Gastroesophageal sphincter (tissue), 4 donors: ENCODE results near the gene WDR83. TPM values are rescaled to one million over a fixed set of nuclear protein-coding genes. Genes with fewer than 3 reads are reported as not detected.
A peak's percentile ranks its signal among the peaks of the same experiment; 100 is the strongest.
"Not testable (repeated sequence)": the region's sequence is repeated elsewhere in the genome, so short reads cannot be mapped to it uniquely, and the experiment has no call there.

Experiments
- ATAC-seq: fragments of 150-250 bp; one replicate; pipeline ENCODE4 v1.9.1; 2016; ENCODE audit warnings: mild to moderate bottlenecking, moderate library complexity
- H3K27ac ChIP-seq, 4 donors: fragments of 200-600 bp; sonication (generic) in 3 of 4; 1 replicate in 3 of 4; 2 replicates in 1 of 4; pipeline ENCODE4 v1.5.1; 2016 to 2019
- H3K27me3 ChIP-seq: fragments of 200-600 bp; sonication (generic); one replicate; pipeline ENCODE4 v1.5.1; 2019
- H3K36me3 ChIP-seq, 2 donors: fragments of 200-600 bp; sonication (generic); one replicate each; pipeline ENCODE4 v1.5.1; 2019; ENCODE audit warnings: control low read depth in 1 of 2
- H3K4me1 ChIP-seq, 3 donors: fragments of 200-600 bp; sonication (generic); 1 replicate in 2 of 3; 2 replicates in 1 of 3; pipeline ENCODE4 v1.5.1; 2016 to 2019; ENCODE audit warnings: control low read depth in 2 of 3
- H3K4me3 ChIP-seq, 2 donors: fragments of 200-600 bp; sonication (generic); one replicate each; pipeline ENCODE4 v1.5.1; 2019; ENCODE audit warnings: mild to moderate bottlenecking in 1 of 2, moderate library complexity in 1 of 2
- H3K9me3 ChIP-seq, 3 donors: fragments of 200-600 bp; sonication (generic); one replicate each; pipeline ENCODE4 v1.5.1; 2017 to 2019; ENCODE audit warnings: control low read depth in 2 of 3
- EP300 ChIP-seq: sonication (generic); formaldehyde crosslinking; IDR thresholded peaks from one replicate; pipeline ENCODE4 v1.6.1; 2017; ENCODE audit warnings: antibody characterized with exemption, mild to moderate bottlenecking
- POLR2A ChIP-seq, 2 donors: fragments of 450-650 bp; IDR thresholded peaks; one replicate each; pipeline ENCODE4 v1.6.1; 2017; ENCODE audit warnings: antibody characterized with exemption in 2 of 2, mild to moderate bottlenecking in 2 of 2, moderate library complexity in 1 of 2
- POLR2AphosphoS5 ChIP-seq: sonication (generic); formaldehyde crosslinking; IDR thresholded peaks from one replicate; pipeline ENCODE4 v1.6.1; 2017; ENCODE audit warnings: antibody characterized with exemption
- WGBS, 2 donors: methylation state at CpG; one replicate each; pipeline ENCODE4 v1.1.5; 2018; ENCODE audit warnings: low coverage in 1 of 2; 5-methylcytosine and 5-hydroxymethylcytosine counted together
- total RNA-seq, 4 donors: library from RNA; depleted of rRNA; stranded (reverse); fragments of >200 nt; gene quantifications; one replicate each; pipeline ENCODE4 v1.1.0, GENCODE V29; 2016
- TF ChIP-seq, protein P1 (sequence below), 4 experiments: fragments of 200-600 bp in 2 of 4; fragments of 450-650 bp in 2 of 4; sonication (generic) in 1 of 4; IDR thresholded peaks; one replicate each; pipeline ENCODE4 v1.5.1; 2017 to 2019; ENCODE audit warnings: antibody characterized with exemption in 4 of 4, mild to moderate bottlenecking in 2 of 4, moderate library complexity in 2 of 4

Gene WDR83
- 10 to 100 TPM in 3 of 4 donors, 1 to 10 TPM in 1; 8.8 to 19.8 (median 15.5) TPM for total RNA-seq

DNA sequence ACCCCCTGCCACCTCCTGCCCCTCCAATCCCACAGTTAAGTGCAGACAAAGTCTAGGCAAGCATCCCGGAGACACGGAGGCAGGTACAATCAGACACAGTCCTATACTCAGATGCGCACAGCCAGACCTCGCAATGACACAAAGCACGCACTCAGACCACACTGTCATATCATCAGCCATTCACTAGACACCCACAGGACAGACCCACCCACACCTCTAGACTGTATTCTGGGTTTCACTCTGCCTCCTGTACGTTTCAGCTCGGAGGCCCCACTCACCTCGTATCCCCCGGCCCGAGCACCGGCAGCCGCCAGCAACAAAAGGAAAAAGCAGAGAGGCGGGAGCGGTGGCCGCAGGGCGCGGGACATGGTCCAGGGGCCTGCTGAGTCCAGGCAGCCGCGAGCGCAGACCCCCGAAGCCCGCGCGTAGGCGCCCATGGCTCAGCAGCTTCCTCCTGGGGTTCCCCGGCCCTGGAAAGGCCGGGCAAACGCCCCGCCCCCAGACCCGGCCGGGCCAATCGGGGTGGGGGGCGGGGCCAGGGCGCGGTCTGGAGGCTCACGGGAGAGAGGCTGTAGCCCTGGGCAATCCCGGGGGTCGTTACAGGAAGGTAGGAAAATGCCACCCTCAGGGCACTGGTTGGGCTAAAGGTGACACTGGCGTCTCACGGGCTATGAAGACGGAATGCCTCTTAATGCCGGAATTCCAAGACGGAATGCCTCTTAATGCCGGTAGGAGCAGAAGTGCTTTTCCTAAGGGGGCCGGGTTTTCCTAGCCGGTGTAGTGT is at the start of gene WDR83, which contains the start of gene MAN2B1:
WDR83 (plus strand) TSS at position 543 of the 784 bp plus-strand sequence. CDS start 2,984 bp downstream, outside the sequence.
MAN2B1 (minus strand) TSS at position 478 of the 784 bp plus-strand sequence; CDS start at position 437, 41 bp downstream.
- H3K27me3 ChIP-seq, result no peaks in the 10 kb centered on the region
- peaks cover 0 to 62% (median 35%) of the 10 kb centered on the region in 3 donors for H3K4me1 ChIP-seq
- WGBS, 2 donors, result 0 to 5% methylated on average over 7 to 11 of the region's 46 CpGs

GRCh38 chr19:12617646-12618045 is 49.0 kb upstream of the WDR83 start:
- Histone ChIP-seq H3K4me3 (no peak overlapping the region), H3K27me3 (no peaks in the 10 kb centered on the region), H3K36me3 (peaks cover 0 to 37% of the 10 kb centered on the region in 2 donors), H3K9me3 (no peaks in the 10 kb centered on the region), H3K4me1 (peaks cover 0 to 81% (median 5%) of the 10 kb centered on the region in 3 donors), H3K27ac (no peak overlapping the region)
- no peak for ATAC-seq
- WGBS, 2 donors, result 80% methylated on average over 1 of the region's 4 CpGs; no CpG with 5 or more reads in 1 of the 2 donors
- no peak for TF ChIP-seq EP300
- no peak for TF ChIP-seq POLR2AphosphoS5
- TF ChIP-seq, protein P1, sequence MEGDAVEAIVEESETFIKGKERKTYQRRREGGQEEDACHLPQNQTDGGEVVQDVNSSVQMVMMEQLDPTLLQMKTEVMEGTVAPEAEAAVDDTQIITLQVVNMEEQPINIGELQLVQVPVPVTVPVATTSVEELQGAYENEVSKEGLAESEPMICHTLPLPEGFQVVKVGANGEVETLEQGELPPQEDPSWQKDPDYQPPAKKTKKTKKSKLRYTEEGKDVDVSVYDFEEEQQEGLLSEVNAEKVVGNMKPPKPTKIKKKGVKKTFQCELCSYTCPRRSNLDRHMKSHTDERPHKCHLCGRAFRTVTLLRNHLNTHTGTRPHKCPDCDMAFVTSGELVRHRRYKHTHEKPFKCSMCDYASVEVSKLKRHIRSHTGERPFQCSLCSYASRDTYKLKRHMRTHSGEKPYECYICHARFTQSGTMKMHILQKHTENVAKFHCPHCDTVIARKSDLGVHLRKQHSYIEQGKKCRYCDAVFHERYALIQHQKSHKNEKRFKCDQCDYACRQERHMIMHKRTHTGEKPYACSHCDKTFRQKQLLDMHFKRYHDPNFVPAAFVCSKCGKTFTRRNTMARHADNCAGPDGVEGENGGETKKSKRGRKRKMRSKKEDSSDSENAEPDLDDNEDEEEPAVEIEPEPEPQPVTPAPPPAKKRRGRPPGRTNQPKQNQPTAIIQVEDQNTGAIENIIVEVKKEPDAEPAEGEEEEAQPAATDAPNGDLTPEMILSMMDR (IDR thresholded peaks at IDR 0.05), result no peak
- no peak for TF ChIP-seq POLR2A (IDR thresholded peaks at IDR 0.05)

More for the DNA sequence above, at the start of gene WDR83, which contains the start of gene MAN2B1:
- TF ChIP-seq POLR2A (IDR thresholded peaks at IDR 0.05) (peak; percentile 40 to 41), EP300 (no peak), POLR2AphosphoS5 (peak; percentile 12)
- TF ChIP-seq, protein P1 (IDR thresholded peaks at IDR 0.05), result no peak
- Histone ChIP-seq H3K36me3 (peaks cover 0 to 46% of the 10 kb centered on the region in 2 donors), H3K4me3 (peak within 1 kb of the TSS; percentile 61 to 66), H3K27ac (peak within 1 kb of the TSS; percentile 40 to 89 (median 81)), H3K9me3 (no peaks in the 10 kb centered on the region)
- ATAC-seq, result peak; percentile 88

DNA sequence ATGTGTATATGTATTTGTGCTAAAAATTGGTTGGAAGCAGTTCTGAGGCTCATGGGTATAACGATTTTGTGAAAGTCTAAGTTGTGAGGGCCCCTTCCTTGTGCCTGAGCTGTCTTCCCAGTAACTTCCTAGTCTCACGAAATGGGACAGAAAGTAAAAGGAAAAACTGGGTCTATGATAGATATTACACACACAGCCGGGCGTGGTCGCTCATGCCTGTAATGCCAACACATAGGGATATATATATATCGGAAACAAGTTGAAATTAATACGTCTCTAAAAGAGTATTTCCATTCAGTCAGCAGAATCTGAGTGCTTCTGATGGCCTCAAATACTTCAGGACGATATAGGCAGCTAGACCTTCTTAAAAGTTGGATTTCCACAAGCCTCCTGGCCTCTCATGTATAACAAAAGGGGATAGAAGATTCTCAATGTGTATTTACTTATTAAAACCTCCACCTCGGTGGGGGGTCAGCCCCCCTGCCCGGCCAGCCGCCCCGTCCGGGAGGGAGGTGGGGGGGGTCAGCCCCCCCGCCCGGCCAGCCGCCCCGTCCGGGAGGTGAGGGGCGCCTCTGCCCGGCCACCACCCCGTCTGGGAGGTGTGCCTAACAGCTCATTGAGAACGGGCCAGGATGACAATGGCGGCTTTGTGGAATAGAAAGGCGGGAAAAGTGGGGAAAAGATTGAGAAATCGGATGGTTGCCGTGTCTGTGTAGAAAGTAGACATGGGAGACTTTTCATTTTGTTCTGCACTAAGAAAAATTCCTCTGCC is 45.2 kb upstream of the WDR83 start:
- H3K4me3 ChIP-seq, ATAC-seq, H3K9me3 ChIP-seq, H3K27me3 ChIP-seq: not testable (repeated sequence)
- WGBS, 2 donors, result 83 to 87% methylated on average over 4 to 8 of the region's 26 CpGs
- peak overlapping the region in 2 of 4 donors; percentile 15 to 57 for H3K27ac ChIP-seq
- peaks cover 0 to 52% (median 0%) of the 10 kb centered on the region in 3 donors for H3K4me1 ChIP-seq
- H3K36me3 ChIP-seq, result peaks cover 5 to 39% of the 10 kb centered on the region in 2 donors

GRCh38 chr19:12623361-12624031 is 43.1 kb upstream of the WDR83 start:
- H3K4me1 ChIP-seq, result peaks cover 0 to 31% (median 0%) of the 10 kb centered on the region in 3 donors
- H3K4me3 ChIP-seq, result no peak overlapping the region
- H3K9me3 ChIP-seq, result peaks cover 0 to 14% (median 0%) of the 10 kb centered on the region in 3 donors
- no peaks in the 10 kb centered on the region for H3K27me3 ChIP-seq
- no peak overlapping the region for H3K27ac ChIP-seq
- ATAC-seq, result no peak
- H3K36me3 ChIP-seq, result peaks cover 5 to 51% of the 10 kb centered on the region in 2 donors
- TF ChIP-seq POLR2AphosphoS5 (no peak), POLR2A (IDR thresholded peaks at IDR 0.05) (no peak), EP300 (no peak)
- TF ChIP-seq, protein P1 (IDR thresholded peaks at IDR 0.05), result no peak
- 82% methylated on average over 3 to 4 of the region's 4 CpGs for WGBS, 2 donors

- peaks cover 5 to 76% of the 10 kb centered on the region in 2 donors for H3K36me3 ChIP-seq
- TF ChIP-seq, protein P1 (IDR thresholded peaks at IDR 0.05), result no peak
- no peak for TF ChIP-seq POLR2AphosphoS5
- no peak for TF ChIP-seq POLR2A (IDR thresholded peaks at IDR 0.05)
- no peak for TF ChIP-seq EP300
- no peaks in the 10 kb centered on the region for H3K27me3 ChIP-seq
- H3K4me1 ChIP-seq, result peaks cover 0 to 10% (median 0%) of the 10 kb centered on the region in 3 donors
- WGBS, 2 donors, result 94 to 98% methylated on average over 6 to 7 of the region's 8 CpGs
- H3K27ac ChIP-seq, result no peak overlapping the region
- no peak overlapping the region for H3K4me3 ChIP-seq
- peaks cover 0 to 15% (median 0%) of the 10 kb centered on the region in 3 donors for H3K9me3 ChIP-seq
- ATAC-seq, result no peak
Observed at GRCh38 chr19:12626958-12627357, 39.6 kb upstream of the WDR83 start.
